DOHH2 (cell line): ENCODE measurements around the gene RNF8.

ENCODE experiments used
- H3F3A ChIP-seq: fragments of 200-600 bp; sonication (generic), shearing (Covaris generic); 2 replicates; pipeline ENCODE4 v1.6.0; 2016; ENCODE audit warnings: antibody characterized with exemption, mild to moderate bottlenecking; ENCODE audit not compliant: control insufficient read depth, insufficient read depth
- H3K27ac ChIP-seq: fragments of 200-600 bp; sonication (generic); 2 replicates; pipeline ENCODE4 v1.5.1; 2014; ENCODE audit warnings: low read depth, mild to moderate bottlenecking, low read length, moderate library complexity
- H3K27me3 ChIP-seq: fragments of 200-600 bp; sonication (generic); 2 replicates; pipeline ENCODE4 v1.6.1; 2014; ENCODE audit warnings: mild to moderate bottlenecking, low read length, mixed read lengths; ENCODE audit not compliant: control insufficient read depth
- H3K36me3 ChIP-seq: fragments of 200-600 bp; sonication (generic); 2 replicates; pipeline ENCODE4 v1.6.1; 2014; ENCODE audit warnings: mild to moderate bottlenecking, low read length, moderate library complexity, mixed read lengths; ENCODE audit not compliant: control insufficient read depth
- H3K4me1 ChIP-seq: fragments of 200-600 bp; sonication (generic); 2 replicates; pipeline ENCODE4 v1.6.1; 2014; ENCODE audit warnings: mild to moderate bottlenecking, low read length, mixed read lengths; ENCODE audit not compliant: control insufficient read depth
- H3K4me2 ChIP-seq: fragments of 200-600 bp; sonication (generic); 2 replicates; pipeline ENCODE4 v1.6.0; 2014; ENCODE audit warnings: mild to moderate bottlenecking, low read length, moderate library complexity
- H3K4me3 ChIP-seq: fragments of 200-600 bp; sonication (generic); 2 replicates; pipeline ENCODE4 v1.5.1; 2014; ENCODE audit warnings: mild to moderate bottlenecking, low read length, mixed read lengths
- H3K79me2 ChIP-seq: fragments of 200-600 bp; sonication (generic); 2 replicates; pipeline ENCODE4 v1.6.1; 2014; ENCODE audit warnings: mild to moderate bottlenecking, low read length, mixed read lengths; ENCODE audit not compliant: control insufficient read depth
- H3K9me2 ChIP-seq: fragments of 200-600 bp; sonication (generic); replicated peaks from 2 replicates; pipeline ENCODE4 v1.6.1; 2014; ENCODE audit warnings: mild to moderate bottlenecking, low read length, mixed read lengths; ENCODE audit not compliant: control insufficient read depth
- H3K9me3 ChIP-seq: fragments of 200-600 bp; sonication (generic); 2 replicates; pipeline ENCODE4 v1.6.1; 2014; ENCODE audit warnings: antibody characterized with exemption, low read length, mixed read lengths; ENCODE audit not compliant: control insufficient read depth, insufficient read depth
- H4K20me1 ChIP-seq: fragments of 200-600 bp; sonication (generic); 2 replicates; pipeline ENCODE4 v1.6.0; 2014; ENCODE audit warnings: low read depth, mild to moderate bottlenecking, antibody characterized with exemption, low read length, moderate library complexity; ENCODE audit not compliant: control insufficient read depth, insufficient read depth
- CTCF ChIP-seq: fragments of 200-600 bp; sonication (generic); IDR thresholded peaks from one replicate; pipeline ENCODE4 v1.5.1; 2014; ENCODE audit warnings: antibody characterized with exemption, mild to moderate bottlenecking, low read depth, low read length; ENCODE audit not compliant: poor library complexity, severe bottlenecking
- EZH2phosphoT487 ChIP-seq: fragments of 200-600 bp; sonication (generic); IDR thresholded peaks from 2 replicates; pipeline ENCODE4 v1.6.1; 2017; ENCODE audit warnings: borderline replicate concordance, mild to moderate bottlenecking, antibody characterized with exemption, low read length, moderate library complexity, mixed read lengths

The RNF8 gene

GRCh38 chr6:37409501-37409900, 55.7 kb downstream of the RNF8 start:
- peaks cover 7% of the 10 kb centered on the region; the same call in 1 of the 2 replicates for H3K27me3 ChIP-seq
- no peaks in the 10 kb centered on the region for H4K20me1 ChIP-seq
- H3K4me3 ChIP-seq: no peak overlapping the region
- no peaks in the 10 kb centered on the region for H3K9me2 ChIP-seq
- no peaks in the 10 kb centered on the region for H3K9me3 ChIP-seq
- H3K27ac ChIP-seq: no peak overlapping the region
- no peaks in the 10 kb centered on the region for H3F3A ChIP-seq
- H3K79me2 ChIP-seq: no peaks in the 10 kb centered on the region
- H3K4me1 ChIP-seq: no peaks in the 10 kb centered on the region
- no peak for TF ChIP-seq CTCF
- TF ChIP-seq EZH2phosphoT487: no peak
- no peaks in the 10 kb centered on the region for H3K36me3 ChIP-seq
- no peak overlapping the region for H3K4me2 ChIP-seq

- H3K9me2 ChIP-seq: no peaks in the 10 kb centered on the region
- H3K36me3 ChIP-seq: no peaks in the 10 kb centered on the region
- H3K79me2 ChIP-seq: no peaks in the 10 kb centered on the region
- H3K27me3 ChIP-seq: no peaks in the 10 kb centered on the region
- H3K4me2 ChIP-seq: no peak overlapping the region
- H3K4me1 ChIP-seq: no peaks in the 10 kb centered on the region
- H3K4me3 ChIP-seq: no peak overlapping the region
- no peaks in the 10 kb centered on the region for H4K20me1 ChIP-seq
- H3K27ac ChIP-seq: no peak overlapping the region
- H3F3A ChIP-seq: no peaks in the 10 kb centered on the region
- H3K9me3 ChIP-seq: no peaks in the 10 kb centered on the region
- no peak for TF ChIP-seq EZH2phosphoT487
- no peak for TF ChIP-seq CTCF
Observed at GRCh38 chr6:37417393-37417792, 63.6 kb downstream of the RNF8 start.

GRCh38 chr6:37418722-37419121, 64.9 kb downstream of the RNF8 start:
- Histone ChIP-seq H3K4me2 (no peak overlapping the region), H3K27me3 (no peaks in the 10 kb centered on the region), H3K27ac (no peak overlapping the region), H3K4me3 (no peak overlapping the region), H3K9me2 (no peaks in the 10 kb centered on the region), H3K36me3 (no peaks in the 10 kb centered on the region), H3F3A (no peaks in the 10 kb centered on the region), H3K79me2 (no peaks in the 10 kb centered on the region), H3K4me1 (no peaks in the 10 kb centered on the region), H4K20me1 (no peaks in the 10 kb centered on the region), H3K9me3 (no peaks in the 10 kb centered on the region)
- TF ChIP-seq CTCF: no peak
- TF ChIP-seq EZH2phosphoT487: no peak
